B cell (primary cell): ENCODE measurements around the gene DAPP1.

Experiments
- EZH2 ChIP-seq: IDR thresholded peaks from 2 replicates; pipeline ENCODE4 v1.6.1; 2012; ENCODE audit warnings: borderline replicate concordance, low read depth, mild to moderate bottlenecking, moderate library complexity, low read length; ENCODE audit not compliant: insufficient read depth, poor library complexity, severe bottlenecking
- TF ChIP-seq, protein P1 (sequence below): fragments of 200-600 bp; IDR thresholded peaks from one replicate; pipeline ENCODE4 v1.8.0; 2022; ENCODE audit warnings: antibody characterized with exemption, mild to moderate bottlenecking

GRCh38 chr4:99894161-99894997, 77.8 kb downstream of the DAPP1 start, which contains the start of gene LAMTOR3:
- TF ChIP-seq, protein P1, sequence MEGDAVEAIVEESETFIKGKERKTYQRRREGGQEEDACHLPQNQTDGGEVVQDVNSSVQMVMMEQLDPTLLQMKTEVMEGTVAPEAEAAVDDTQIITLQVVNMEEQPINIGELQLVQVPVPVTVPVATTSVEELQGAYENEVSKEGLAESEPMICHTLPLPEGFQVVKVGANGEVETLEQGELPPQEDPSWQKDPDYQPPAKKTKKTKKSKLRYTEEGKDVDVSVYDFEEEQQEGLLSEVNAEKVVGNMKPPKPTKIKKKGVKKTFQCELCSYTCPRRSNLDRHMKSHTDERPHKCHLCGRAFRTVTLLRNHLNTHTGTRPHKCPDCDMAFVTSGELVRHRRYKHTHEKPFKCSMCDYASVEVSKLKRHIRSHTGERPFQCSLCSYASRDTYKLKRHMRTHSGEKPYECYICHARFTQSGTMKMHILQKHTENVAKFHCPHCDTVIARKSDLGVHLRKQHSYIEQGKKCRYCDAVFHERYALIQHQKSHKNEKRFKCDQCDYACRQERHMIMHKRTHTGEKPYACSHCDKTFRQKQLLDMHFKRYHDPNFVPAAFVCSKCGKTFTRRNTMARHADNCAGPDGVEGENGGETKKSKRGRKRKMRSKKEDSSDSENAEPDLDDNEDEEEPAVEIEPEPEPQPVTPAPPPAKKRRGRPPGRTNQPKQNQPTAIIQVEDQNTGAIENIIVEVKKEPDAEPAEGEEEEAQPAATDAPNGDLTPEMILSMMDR, result no peak
- TF ChIP-seq EZH2, result no peak
